ENCODE measurements around the gene KNDC1.

The KNDC1 gene

DNA sequence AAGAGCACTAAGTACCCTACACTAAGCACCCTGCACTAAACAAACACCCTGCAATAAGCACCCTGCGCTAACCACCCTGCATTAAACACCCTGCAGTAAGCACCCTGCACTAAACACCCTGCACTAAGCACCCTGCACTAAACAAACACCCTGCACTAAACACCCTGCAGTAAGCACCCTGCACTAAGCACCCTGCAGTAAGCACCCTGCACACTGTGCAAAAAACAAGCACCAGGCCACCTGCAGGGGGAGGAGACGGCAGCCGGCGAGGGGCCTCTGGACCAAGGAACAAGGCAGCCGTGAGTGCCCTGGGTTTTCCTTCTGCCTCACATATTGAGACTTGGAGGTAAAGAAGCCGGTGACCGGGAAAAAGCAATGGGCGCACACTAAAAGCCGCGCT is 30.2 kb downstream of the KNDC1 start:
- DNase-seq (ENCODE audit: low read depth in 3 of 3, low spot score in 1 of 3), result no peak

DNA sequence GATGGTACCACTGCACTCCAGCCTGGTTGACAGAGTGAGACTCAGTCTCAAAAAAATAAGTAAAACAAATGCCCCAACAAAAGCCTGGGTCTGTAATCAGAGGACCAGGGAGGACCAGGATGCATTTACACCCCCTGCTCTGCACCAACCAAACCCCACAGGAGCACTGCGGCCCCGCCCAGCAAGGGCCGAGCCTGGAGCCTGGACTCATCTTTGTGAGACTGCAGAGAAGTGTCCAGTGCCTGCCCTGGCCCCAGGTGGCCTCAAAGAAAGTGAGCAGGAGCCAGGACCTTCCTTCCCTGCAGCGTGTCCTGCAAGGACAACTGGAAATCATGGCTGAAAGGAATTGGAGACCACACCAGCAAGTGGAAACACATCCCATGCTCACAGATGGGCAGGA is 31.6 kb downstream of the KNDC1 start:
- no peak for DNase-seq (ENCODE audit: low read depth in 3 of 3, low spot score in 1 of 3)

DNA sequence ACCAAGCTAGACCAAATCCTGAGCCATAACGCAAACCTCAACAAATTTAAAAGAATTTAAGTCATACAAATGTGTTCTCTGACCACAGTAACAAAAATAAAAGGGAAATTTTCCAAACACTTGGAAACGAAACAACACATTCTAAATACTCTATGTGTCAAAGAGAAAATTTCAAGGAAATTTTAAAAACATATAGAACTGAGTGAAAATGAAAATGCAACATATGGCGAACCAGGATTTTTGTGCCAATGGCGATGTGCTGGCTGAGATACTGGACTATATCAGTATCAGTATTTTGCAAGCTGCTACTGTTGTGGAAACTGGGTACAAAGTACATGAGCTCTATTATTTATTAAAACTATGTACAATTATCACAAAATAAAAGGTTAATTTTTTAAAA is 34.1 kb downstream of the KNDC1 start:
- DNase-seq (ENCODE audit: low read depth in 3 of 3, low spot score in 1 of 3), result no peak

DNA sequence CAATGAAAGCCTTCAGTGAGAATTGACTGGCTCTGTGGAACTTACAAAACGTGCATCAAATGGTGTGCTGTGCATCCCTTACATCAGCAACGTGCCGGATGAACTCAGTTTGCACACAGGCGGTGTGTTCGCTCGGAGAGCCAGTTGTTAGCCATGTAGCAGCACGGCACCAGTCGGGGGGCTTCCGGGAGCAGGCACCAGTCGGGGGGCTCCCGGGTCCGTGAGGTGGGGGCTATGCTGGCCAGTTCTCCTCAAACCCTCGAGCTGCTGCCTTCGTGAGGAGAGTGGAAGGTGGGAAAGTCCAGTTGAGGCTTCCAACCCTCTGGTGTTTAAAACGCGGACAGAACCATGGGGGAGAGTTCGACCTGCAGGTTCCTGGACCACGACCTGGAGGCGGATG is 35.1 kb downstream of the KNDC1 start:
- DNase-seq (ENCODE audit: low read depth in 3 of 3, low spot score in 1 of 3), result no peak

DNA sequence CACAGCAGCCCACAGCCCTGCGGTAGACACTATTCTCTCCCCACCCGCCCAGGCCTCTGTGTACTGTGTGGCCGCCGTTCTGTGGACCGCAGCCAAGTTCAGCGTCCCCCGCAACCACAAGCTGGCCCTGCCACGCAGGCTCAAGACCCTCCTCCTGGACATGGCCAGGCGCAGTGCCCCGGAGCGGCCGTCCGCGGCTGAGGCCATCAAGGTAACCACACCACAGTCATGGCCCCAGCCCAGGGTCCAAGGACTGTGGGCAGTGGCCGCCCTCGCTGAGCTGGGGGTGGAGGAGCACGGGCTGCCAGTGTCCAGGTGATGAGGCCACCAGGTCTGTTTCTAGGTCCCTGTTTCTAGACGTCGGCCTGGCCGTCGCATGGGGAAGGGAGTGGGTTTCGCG is 35.6 kb downstream of the KNDC1 start:
- DNase-seq (ENCODE audit: low read depth in 3 of 3, low spot score in 1 of 3), result no peak

DNA sequence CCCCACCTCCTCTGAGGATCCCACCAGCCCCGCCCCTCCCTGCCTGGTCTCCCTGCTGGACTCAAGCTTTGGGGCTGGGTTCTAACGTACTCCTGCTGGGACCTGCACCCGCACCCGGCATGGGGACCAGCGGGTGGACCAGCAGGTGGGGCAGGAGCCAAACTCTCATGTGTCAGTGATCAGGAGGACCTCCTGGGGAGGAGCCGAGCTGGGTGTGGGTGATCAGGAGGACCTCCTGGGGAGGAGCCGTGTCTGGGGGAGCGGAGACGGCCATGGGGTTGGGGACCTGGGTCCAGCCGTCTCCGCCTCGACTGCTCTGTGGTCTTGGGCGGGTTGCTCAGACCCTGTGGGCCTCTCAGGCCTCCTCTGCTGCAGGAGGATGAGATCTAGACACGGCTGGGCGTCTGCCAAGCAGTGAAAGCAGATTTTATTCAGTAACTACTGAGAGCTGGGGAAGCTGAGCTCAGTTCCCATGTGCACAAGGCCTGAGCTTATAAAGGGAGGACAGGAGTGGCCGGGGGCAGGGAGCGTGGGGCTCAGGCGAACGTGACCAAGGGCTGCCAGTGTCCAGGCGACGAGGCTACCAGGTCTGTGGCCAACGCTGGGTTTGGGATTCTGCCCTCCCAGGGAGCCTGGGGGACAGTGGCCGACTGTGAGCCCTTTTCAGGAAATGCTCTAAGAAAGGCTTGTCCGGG is 36.3 kb downstream of the KNDC1 start:
- no peak for DNase-seq (ENCODE audit: low read depth in 3 of 3, low spot score in 1 of 3)

DNA sequence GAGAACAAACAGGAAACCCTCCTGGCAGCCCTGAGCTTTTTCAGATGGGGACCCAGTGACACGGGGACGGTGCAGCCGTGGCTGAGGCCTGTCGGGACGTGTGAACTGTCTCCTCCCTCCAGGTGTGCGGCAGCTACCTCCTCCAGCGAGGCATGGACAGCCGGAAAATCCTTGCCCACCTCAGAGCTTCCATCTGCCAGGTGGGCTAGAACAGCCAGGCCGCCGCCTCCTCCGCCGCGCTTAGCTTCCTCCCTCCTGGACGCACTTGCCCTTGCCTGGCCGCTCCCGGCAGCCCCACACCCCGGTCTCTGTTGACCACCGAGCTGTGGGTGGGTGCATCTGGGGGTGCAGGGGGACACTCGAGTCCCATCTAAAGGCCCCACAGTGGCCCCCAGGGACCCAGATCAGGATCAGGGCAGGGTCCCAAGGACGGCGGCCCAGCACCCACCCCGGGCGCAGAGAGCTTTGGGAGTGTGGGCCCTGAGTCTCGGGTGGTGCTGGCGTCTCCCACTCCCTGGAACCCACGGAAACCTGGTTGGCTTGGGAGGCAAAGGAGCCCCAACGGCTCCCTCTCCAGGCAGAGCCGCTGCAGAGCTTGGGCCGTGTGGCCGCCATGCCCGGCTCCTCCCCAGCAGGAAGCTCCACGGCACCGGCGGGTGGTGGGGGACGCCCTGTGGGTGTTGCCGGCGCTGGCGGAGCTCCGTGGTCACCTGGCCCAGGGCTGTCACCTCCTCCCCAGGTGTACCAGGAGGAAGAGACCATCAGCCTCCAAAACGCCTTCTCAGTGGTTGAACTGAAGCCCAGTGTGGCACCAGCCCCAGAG is 37.1 kb downstream of the KNDC1 start:
- no peak for DNase-seq (ENCODE audit: low read depth in 3 of 3, low spot score in 1 of 3)

DNA sequence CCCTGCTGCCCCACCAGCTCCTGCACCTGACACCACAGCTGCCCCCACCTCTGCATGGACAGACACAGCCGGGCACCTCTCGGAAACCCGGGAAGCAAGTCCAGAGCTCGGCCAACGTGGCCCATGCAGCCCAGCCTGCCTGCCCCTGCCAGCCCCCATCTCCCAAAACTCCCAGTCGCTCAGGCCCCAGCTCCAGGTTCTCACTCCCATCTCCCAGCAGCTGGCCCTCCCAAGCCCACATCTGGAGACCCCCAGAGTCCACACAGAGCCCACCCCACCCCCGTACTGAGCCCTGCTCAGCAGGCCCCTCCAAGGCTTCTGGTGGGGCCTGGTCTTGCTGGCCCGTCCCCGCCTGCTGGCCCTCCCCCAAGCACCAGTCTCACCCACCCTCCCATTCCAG is 37.8 kb downstream of the KNDC1 start:
- DNase-seq (ENCODE audit: low read depth in 3 of 3, low spot score in 1 of 3), result no peak

DNA sequence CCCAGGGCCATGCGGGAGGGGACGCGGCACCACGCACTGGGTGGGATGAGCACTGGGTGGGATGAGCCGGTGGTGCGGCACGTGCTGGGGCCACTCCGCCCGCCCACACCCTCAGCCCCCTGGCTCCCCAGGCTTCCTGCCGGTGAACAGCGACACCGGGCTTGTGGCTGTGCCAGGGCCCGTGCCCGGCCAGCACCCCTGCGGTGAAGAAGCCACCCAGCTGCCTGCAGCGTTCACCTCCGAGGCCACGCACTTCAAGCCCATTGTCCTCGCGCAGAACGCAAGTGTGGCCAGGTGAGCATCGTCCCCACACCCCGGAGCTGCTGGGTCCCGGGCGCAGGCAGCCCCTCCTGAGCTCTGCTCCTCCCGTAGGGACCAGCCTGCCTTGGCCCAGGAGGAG is 38.2 kb downstream of the KNDC1 start:
- no peak for DNase-seq (ENCODE audit: low read depth in 3 of 3, low spot score in 1 of 3)

DNA sequence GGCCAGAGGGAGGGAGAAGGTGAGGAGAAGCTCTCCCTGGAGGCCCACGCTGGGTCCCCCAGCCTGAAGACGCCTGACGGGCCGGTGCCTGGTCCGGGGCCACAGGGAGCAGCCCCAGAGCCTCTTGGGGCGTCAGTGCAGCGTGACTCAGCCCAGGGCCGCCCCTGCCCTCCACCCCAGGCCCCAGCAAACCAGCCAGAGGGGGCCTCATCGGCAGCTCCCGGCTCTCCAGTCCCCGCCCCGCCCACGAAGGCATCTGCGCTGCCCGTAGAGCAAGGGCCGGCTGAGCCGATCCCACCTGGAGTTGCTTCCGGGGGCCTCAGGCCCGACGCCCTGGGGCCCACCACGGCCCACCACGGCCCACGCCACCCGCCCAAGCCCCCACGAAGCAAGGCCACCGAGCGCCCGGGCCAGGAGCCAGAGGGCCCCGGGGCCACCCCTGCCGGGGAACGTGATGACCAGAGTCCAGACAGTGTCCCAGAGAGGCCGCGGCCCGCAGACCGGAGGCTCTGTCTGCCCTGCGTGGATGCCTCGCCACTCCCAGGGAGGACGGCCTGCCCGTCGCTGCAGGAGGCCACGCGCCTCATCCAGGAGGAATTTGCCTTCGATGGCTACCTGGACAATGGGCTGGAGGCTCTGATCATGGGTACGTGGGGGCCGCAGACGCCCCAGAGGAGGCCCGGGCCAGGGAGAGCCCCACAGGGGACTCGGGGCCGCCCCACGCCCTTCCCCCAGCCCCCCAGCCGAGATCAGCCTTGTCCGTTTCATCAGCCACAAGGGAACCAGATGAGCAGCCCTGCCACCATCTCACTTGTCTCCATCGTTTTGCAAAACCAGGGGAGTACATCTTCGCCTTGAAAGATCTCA is 38.8 kb downstream of the KNDC1 start:
- DNase-seq (ENCODE audit: low read depth in 3 of 3, low spot score in 1 of 3), result no peak

DNA sequence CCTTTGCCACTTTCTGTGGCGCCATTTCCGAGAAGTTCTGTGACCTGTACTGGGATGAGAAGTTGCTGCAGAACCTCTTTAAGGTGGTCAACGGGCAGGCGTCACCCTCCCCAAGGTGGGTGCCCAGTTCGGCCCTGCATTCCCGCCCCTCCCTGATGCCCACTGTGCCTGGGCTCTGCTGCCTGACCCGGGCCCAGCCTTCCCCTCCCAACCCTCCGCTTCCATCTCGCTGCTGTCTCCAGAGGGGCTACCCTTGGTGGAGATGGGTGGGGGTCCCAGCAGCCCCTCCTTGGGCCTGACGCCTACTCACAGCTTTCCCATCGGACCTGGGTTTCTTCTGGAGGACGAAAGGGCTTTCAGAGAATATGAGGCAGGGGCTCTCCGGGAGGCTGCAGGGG is 39.5 kb downstream of the KNDC1 start:
- DNase-seq (ENCODE audit: low read depth in 3 of 3, low spot score in 1 of 3), result no peak

DNA sequence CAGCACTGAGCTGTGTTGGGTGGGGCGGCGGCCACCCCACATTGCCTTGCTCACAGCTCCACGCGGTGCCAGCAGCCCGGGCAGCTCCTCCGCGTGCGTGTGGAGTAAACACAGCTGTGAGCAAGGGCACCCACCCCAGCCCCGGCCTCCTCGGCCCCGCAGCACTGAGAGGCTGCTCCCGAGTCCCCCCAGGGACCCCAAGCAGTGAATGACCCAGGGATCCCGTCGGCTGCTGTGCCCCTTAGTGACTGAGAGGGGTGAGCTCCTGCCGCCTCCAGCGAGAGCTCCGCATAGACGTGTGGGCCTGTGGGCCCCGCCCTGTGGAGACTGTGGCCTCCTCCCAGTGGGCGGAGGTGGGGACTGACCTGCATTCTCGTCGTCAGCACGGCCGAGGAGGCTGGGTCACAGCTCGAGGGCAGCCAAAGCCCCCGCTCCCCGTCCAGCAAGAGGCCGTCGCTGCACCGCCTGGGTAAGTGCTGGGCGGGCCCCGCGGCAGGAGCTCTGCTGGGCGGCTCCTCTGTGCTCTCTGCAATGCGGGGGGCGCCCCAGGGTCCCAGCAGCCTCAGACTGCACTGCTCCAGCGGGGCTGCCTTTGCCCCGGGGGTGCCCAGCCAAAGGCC is 40.1 kb downstream of the KNDC1 start:
- DNase-seq (ENCODE audit: low read depth in 3 of 3, low spot score in 1 of 3), result no peak

DNA sequence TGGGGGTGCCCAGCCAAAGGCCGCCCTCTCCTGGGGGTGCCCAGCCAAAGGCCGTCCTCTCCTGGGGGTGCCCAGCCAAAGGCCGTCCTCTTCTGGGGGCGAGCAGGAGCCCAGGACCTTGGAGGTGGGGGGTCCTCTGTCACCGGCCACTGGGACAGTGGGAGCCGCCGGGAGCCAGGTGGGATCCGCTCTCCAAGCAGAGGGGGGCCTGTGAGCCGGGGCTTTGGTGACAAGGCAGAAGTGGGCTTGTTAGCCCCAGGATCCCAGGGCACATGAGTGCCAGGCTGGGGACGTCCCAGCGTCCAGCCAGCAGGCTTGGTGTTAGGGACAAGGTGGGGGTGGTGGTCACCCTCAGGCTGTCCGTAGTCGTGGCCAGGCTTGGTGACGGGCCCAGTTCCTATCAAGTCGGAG is 40.6 kb downstream of the KNDC1 start:
- no peak for DNase-seq (ENCODE audit: low read depth in 3 of 3, low spot score in 1 of 3)

DNA sequence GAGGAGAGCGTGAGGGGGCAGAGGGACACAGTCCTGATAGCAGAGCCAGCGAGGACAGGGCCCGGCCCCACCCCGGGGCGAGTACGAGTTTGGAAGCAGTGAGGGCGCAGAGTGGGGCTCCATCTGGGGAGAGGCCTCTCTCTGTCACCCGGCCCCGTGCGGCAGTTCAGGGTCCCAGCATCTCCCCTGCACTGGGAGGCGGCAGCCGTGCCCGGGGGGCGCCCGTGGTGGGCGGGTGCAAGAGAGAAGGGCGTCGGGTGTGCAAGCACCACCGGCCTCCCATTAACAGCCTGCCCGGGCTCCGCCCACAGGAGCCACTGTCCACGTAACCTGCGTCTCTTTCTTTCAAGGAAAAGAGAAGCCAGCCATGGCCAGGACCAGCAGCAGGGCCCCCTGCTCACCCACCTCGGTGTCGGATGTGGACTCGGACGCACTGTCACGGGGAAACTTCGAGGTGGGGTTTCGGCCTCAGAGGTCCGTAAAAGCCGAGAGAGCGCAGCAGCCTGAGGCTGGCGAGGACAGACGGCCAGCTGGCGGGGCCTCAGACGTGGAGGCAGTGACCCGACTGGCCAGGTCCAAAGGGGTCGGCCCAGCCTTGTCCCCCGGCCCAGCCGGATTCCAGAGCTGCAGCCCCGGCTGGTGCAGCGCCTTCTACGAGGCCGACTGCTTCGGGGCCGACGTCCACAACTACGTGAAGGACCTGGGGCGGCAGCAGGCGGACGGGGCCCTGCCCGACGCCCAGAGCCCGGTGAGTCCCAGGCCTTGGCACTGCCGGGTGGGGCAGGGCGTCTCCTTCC is 41.3 kb downstream of the KNDC1 start:
- no peak for DNase-seq (ENCODE audit: low read depth in 3 of 3, low spot score in 1 of 3)

DNA sequence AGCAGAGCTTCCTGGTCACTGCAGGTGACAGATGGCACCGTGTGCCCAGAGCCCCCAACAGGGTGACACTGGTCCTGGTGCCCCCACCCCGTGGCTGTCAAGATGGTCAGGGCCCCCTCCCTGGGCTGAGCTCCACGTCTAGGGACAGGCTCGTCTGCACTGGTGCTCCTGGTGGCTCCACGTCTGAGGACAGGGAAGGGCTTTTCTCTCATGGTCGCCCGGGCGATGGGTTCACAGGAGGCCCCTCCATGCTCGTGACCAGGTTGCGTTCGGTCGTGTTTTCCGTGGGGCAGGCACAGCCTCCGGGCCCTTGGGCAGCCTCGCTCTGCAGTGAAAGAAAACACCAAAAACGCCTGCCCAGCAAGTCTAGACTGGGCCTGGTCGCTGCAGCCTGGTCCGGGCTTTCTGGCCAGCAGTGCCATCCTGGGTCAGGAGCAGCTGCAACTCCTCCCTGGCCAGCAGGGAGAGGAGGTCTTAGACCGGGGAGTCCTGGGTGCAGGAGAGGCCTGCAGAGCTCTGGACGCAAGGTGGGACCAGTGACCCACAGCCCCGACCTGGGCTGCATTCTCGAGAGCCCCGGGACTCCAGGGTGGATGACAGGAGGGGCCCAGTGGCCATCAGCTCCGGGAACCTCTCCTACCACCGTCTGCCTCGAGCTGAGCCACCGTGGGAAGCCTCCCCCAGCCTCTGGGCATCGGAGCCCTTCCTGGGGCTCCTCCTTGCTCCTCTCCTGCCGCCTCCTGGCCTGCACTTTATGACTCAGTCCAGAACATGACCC is 42.1 kb downstream of the KNDC1 start:
- DNase-seq (ENCODE audit: low read depth in 3 of 3, low spot score in 1 of 3), result no peak

DNA sequence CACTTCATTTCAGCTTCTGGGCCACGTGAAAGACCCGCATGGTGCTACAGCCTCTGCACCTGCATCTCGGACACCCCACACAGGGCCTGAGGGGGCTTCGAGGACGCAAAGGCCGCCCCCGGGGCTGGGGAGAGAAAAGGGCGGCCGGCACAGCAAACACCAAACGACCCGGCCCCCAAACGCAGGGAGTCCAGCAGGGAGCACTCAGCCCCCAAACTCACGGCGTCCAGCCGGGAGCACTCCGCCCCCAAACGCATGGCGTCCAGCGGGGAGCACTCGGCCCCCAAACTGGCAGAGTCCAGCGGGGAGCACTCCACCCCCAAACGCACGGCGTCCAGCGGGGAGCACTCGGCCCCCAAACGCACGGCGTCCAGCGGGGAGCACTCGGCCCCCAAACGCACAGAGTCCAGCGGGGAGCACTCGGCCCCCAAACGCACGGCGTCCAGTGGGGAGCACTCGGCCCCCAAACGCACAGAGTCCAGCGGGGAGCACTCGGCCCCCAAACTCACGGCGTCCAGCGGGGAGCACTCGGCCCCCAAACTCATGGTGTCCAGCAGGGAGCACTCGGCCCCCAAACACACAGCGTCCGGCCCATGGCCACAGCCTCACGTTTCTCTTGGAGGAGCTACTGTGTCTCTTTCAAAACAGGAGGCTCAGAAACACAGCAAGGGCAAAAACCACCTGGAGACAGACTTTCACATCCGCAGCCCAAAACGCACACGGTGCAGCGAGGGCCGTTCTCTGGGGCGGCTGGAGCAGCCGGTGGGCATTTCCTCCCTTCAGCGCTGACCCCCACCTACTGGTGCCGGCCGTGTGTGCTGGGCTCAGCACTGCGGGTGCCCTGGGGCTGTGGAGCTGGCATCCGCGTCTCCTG is 43.0 kb downstream of the KNDC1 start:
- DNase-seq (ENCODE audit: low read depth in 3 of 3, low spot score in 1 of 3), result no peak

DNA sequence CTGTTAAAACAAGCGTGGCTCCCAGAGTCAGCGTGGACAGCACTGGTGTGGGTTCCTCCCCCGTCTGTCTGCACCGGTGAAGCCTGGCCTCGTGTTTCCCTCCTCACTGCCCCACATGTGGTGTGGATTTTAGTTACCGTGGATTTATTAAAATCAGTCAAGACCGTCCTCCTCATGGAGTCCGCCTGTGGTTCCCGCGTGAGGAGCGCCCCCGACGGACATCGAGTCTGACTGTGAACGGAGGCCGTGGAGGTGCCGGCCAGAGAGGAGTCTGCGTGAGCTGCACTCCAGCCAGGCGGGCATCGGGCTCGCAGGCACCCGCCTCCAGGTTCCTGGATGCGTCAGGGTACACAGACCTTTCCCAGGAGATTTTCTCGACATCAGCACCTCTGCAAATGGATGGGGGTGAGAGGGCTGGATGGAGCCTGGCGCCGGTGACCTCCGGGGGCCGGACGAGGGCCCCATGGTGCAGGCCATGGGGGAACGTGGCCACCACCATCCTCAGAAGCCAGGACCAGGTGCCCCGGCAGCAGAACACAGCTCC is 43.7 kb downstream of the KNDC1 start:
- DNase-seq (ENCODE audit: low read depth in 3 of 3, low spot score in 1 of 3), result no peak

DNA sequence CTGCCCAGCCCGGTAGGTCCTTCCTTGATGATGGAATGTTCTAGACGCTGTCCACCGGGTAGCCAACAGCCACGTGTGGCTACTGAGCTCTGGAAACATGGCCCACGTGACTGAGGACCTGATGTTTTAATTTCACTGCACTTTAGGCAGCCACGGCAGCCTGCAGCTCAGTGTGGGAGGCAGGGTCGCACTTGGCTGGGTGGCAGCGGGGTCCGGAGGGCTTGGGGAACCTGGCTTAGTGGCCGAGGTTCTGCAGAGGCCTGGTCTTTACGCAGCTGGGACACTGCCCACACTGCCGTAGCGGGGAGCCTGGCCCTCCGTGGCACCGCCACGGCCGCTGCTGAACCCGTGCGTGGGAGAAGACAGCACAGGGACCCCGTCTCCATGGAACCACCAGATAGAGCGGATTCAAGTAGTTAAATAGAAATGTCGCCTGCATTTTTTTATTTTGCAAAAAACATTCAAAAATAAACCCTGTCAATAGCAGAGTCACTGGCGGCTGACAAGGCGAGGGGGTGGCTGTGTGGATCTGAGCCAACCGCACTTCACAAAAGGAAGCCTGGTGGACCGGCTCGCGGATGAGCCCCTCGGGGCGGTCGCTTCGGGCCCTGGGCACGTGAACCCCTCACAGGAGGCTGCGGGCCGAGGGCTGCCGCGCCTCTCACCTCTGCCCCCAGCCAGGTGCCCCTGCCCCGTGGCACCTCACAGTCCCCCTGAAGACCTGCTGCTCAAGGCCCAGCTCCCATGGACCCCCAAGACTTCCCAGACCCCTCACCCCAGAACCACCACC is 44.4 kb downstream of the KNDC1 start:
- DNase-seq (ENCODE audit: low read depth in 3 of 3, low spot score in 1 of 3), result no peak
